Middle frontal gyrus (tissue), 1 donor: Measurements from ENCODE around the gene EPHB6.

Source experiments
- DNase-seq: peaks from one replicate; pipeline ENCODE4 v3.0.0-alpha.2; 2015; ENCODE audit warnings: low spot score; ENCODE audit errors: extremely low spot score

EPHB6 gene

GRCh38 chr7:142833174-142834048, 21.5 kb upstream of the EPHB6 start:
- no peak for DNase-seq

DNA sequence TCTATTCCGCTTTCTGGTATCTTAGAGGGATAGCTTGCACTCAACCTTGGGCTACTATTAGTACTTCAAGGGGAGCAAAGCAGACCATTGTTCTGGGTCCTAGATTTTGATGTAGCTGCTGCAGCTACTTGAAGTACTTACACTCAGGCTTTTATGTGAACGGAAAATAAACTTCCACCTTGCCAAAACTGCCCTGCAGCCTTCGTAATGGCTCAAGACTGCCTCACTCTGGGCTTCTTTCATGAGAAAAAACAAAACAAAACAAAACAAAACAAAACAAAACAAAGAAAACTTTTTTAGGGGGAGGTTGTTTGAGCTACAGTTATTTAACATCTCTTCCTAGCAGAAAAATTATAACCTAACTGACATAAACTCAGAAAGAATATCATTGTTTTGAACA, 19.4 kb upstream of the EPHB6 start:
- no peak for DNase-seq

DNA sequence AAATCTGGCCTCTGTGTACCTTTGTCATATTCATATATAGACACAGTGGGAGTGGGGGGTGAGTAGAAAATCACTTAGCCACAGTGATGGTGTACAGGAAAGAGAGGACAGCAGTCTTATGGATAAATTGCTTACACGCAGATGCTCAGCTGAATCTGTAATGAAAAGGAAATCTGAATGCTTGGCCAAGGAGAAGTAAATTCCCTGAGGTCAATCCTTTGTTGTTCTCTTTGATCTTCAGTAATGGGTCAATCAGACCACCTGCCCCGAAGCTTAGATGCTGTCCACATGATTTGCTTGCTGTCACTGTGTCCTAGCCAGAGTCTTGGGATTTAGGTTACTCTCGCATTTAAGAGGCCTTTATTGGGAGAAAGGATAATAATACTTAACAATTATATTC, 18.4 kb upstream of the EPHB6 start:
- DNase-seq, result no peak

DNA sequence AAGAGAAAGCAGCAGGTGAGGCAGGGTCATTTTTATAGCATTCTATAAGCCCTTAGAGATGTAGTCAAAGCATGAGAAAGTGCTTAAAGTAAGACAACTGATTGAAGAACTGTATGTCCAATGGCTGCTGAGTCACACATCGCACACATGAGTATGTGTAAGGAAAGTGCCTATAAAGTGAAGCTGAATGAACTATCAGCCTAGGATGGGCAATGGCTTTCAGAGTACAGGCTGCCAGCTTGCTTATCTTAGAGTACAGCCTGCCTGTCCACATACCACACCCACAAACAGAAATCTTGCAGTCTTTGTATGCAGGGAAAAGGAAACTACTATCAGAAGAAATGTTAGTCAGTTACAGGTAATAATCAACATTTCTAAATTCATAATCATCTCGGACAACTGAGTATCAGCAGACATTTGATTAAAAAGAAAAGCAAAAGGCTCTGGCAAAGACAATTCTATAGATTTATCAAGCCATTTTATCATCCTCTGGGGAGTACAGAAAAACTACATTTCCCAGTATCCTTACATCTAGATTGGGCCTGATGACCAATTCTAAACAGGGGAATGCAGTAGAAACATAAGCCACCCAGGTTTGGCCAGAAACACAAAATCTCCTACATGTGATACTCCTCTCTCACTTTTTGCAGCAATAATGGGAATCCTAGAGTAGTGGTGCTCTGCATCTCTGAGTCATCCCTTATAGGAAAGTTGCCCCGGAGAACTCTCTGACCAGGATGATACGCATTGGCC, 16.2 kb upstream of the EPHB6 start:
- no peak for DNase-seq

GRCh38 chr7:142842251-142842766, 12.6 kb upstream of the EPHB6 start:
- no peak for DNase-seq

- DNase-seq, result no peak
These were observed 7.5 kb upstream of the EPHB6 start for GRCh38 chr7:142847353-142847752.

GRCh38 chr7:142851269-142851668, 3.6 kb upstream of the EPHB6 start:
- DNase-seq, result no peak

DNA sequence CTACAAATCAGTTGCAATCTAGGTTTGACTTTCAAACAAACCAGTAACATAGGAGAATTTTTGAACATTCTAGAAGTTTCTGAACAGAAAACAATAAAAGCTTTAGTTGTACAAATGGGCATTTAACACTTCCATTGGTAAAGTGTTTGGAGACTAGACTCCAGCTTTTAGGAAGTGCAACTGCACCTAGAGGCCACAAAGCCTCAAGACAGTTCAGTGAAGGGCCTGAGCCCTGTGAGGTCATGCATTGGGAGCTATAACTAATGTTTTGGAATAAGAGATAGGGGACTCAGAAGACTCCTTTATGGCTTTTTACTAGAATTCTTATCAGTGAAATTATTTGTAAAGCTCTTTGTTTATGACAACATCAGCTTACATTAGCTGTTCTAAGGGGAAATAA, 3.0 kb upstream of the EPHB6 start:
- DNase-seq, result no peak

GRCh38 chr7:142853739-142854371, 1.0 kb upstream of the EPHB6 start:
- DNase-seq, result no peak

DNA sequence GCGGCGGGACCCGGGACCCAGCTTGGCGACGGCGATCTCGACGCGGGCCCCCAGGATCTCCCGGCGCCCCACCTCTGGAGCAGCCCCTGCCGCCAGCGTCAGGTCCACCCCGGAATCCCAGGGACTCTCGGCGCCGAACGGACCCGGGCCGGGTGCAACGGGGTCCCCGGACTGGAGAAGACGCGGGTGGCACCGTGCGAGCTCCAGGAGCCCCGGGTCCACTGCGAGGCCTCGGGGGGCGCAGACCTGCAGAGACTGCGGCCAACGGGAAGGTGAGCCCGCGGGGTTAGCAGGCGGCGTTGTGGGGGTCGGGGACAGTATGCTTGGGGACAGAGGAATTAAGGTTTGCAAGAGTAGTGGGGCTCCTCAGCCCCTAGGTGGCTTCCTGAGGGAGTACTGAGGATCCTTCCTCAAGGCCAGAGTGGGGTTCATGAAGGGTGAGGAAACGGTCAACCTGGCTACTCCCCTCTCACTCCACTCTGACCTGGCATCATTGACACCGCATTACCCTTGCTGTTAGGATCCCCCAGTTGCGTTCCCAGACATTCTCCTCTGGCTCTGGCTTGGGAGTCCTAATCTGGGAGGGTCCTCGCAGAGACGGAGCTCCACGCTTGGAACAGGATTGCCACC, 353 bp downstream of the EPHB6 start:
- no peak for DNase-seq

DNA sequence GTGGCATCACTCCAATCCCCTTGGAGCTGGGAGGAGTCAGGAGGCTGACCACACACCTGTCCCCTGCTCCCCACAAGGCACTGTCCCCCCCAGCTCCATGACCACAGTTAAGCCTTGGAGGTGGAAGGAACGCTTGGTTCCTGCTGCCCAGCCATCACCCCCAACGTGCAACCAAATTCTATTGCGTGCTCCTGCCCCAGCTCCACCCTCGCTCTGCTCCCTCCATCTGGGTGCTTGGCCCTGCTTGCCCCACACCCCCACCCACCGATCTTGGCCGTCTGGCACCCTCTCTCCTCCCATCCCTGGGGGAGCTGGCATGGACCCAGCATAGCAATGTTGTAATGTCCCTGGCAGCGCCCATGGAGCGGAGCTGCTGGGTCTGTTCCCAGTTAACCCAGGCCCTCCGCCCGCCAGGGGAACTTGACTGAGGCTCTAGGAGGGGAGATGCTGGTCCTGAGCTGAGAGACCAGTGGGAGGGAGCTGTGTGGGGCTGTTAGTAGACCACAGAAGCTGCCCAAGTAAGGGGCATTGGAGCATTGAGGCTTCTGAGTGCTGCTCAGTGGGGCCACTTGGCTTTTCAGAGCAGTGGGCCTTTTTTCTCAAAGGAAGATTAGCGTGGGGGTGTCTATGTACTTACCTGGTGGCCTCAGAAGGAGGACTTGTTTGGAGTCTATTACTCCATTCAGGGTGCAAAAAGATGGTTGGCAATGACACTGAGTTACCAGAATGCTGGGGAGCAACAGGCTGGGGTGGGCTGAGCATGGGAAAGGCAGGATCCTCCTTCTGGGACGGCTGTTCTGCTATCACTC, 1.1 kb downstream of the EPHB6 start:
- DNase-seq, result no peak

- no peak for DNase-seq
These were observed 1.8 kb downstream of the EPHB6 start for GRCh38 chr7:142856565-142857245.

GRCh38 chr7:142857625-142858024, 2.7 kb downstream of the EPHB6 start:
- DNase-seq, result no peak

- no peak for DNase-seq
These were observed 4.5 kb downstream of the EPHB6 start for GRCh38 chr7:142859411-142859810.

DNA sequence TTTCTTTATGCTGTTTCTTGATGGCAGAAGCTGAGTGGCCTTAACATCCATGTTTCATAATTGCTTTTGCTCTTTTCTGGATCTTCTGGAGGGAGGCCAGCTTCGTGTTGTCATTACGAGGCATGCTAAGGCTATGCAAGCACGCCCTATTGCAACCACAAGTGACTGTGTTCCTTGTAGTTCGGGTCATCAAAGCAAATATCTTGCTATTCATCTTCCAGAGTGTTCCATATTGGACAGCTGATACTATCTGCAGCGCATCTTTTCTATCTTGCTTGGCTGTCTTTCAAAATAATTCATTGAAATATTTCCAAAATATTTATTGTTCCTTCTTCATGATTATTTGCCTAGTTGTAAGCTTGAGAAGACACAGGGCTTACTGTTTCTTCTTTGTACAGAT, 5.0 kb downstream of the EPHB6 start:
- no peak for DNase-seq

- no peak for DNase-seq
These were observed 6.1 kb downstream of the EPHB6 start for GRCh38 chr7:142860968-142861367.

- no peak for DNase-seq
These were observed 7.5 kb downstream of the EPHB6 start for GRCh38 chr7:142862351-142862750.

DNA sequence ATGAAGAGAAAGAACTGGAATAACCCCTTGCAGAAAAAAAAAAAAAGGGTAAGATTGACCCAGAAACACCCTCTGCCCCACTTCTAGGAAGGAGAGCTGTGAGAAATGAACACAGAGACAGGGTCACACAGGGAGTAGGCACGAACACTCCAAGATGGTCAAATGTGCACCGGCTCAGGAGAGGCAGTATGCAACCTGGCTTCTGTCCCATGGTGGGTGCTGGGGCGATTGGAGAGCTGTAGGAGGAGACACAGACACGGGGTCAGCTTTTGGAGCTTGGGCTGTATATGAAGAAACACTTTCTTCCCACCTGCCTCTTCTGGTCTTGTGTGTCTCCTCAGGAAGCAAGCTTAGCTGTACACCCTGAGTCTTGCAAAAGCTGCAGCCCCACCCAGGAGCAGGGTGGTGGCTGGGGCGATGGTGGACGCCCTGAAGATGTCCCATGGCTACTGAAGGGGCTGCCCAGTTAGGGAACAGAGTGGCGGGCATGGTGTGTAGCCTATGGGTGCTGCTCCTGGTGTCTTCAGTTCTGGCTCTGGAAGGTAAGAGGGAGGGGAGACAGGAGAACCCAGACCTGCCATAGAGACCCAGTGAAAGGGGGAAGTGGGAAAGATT, 8.0 kb downstream of the EPHB6 start:
- no peak for DNase-seq

GRCh38 chr7:142863891-142864685, 9.2 kb downstream of the EPHB6 start:
- no peak for DNase-seq
